ENCODE data around the gene ELMOD3.

DNA sequence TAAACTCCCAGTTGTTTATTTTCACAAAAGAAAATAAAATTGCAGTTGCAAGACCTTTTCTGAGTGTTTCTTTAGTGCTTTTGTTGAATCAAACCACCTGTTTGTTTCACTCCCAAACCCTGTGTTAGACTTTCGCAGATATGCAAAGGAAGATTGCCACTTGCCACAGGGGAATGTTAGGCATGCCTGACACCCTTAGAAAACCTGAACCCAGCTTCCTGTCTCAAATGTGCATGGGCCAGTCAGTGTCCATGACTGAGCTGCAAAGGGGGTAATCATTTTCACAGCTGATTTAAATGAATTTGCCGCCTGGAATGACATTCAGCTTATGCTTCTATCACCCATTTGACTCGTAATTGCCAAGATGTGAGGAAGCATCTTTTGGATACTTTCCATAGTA is 44.2 kb upstream of the ELMOD3 start:
- TF ChIP-seq, protein P1, sequence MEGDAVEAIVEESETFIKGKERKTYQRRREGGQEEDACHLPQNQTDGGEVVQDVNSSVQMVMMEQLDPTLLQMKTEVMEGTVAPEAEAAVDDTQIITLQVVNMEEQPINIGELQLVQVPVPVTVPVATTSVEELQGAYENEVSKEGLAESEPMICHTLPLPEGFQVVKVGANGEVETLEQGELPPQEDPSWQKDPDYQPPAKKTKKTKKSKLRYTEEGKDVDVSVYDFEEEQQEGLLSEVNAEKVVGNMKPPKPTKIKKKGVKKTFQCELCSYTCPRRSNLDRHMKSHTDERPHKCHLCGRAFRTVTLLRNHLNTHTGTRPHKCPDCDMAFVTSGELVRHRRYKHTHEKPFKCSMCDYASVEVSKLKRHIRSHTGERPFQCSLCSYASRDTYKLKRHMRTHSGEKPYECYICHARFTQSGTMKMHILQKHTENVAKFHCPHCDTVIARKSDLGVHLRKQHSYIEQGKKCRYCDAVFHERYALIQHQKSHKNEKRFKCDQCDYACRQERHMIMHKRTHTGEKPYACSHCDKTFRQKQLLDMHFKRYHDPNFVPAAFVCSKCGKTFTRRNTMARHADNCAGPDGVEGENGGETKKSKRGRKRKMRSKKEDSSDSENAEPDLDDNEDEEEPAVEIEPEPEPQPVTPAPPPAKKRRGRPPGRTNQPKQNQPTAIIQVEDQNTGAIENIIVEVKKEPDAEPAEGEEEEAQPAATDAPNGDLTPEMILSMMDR (IDR thresholded peaks at IDR 0.05), result no peak
- TF ChIP-seq POLR2AphosphoS5 (IDR thresholded peaks at IDR 0.05) (no peak), POLR2A (IDR thresholded peaks at IDR 0.05) (no peak)
